GM12865 (cell line): Measurements from ENCODE around the gene EPHB3.

Experiments used
- DNase-seq: peaks from one replicate; pipeline ENCODE4 v3.0.0; 2010; ENCODE audit warnings: low read depth
- H3K4me3 ChIP-seq: 2 replicates; pipeline ENCODE4 v1.5.1; 2011; ENCODE audit warnings: mild to moderate bottlenecking, low read depth, low read length, control low read depth
- CTCF ChIP-seq: IDR thresholded peaks from 2 replicates; pipeline ENCODE4 v1.5.1; 2011; ENCODE audit warnings: low read length, control low read depth, low read depth, inconsistent platforms; ENCODE audit not compliant: insufficient read depth; ENCODE audit errors: missing control alignments

The EPHB3 gene

DNA sequence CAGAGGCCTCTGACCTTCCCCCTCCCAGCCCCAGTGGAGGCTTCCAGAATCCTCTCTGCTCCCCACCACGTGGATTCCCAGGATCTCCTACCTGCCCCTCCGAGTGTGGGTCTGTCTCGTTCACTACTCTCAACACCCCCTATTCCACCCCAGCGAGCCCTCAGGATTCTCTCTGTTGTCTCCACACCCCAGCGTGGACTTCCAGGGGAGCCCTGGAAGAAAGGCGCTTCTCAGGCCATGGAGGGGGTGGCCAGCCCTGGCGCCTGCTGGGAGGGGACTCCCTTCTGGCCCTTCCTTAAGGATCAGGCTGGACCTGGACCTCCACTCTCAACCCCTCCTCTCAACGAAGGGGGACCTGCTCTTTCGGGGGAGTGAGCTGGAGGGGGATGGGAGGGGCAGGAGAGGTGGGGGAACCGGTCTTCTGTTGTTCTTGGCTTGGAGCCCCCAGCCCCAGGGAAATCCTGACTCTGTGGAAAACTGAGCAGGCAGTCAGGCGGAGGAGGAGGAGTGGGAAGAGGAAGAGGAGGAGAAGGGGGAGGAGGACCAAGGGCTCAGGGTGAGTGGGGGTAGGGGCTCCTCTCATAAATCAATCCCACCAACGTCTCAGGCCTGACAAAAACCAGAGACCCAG lies 32.9 kb downstream of the EPHB3 start:
- H3K4me3 ChIP-seq = no peak overlapping the region
- DNase-seq = no peak
- no peak for TF ChIP-seq CTCF

DNA sequence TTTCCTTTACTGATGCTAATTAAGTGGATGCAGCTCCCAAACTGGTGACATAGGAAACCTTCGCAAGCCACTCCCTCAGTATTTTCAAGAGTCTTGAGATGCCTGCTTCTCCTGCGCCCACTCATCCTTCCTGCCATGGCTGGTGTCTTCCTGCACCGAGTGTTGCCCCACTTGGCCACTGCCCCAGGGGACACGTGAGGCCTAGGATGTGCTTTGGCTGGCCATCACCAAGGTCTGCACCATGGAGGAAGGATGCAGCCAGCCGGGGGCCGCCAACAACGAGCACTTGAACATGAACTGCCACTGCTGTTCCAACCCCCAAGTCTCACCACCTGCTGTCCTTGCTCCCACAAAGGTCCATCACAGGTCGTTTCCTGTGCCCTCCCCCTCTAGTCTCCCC lies 34.1 kb downstream of the EPHB3 start:
- no peak overlapping the region for H3K4me3 ChIP-seq
- DNase-seq = no peak
- no peak for TF ChIP-seq CTCF

- TF ChIP-seq CTCF = no peak
- no peak overlapping the region for H3K4me3 ChIP-seq
- no peak for DNase-seq
Observed at GRCh38 chr3:184596233-184596632, 34.6 kb downstream of the EPHB3 start.

GRCh38 chr3:184596886-184597575 lies 35.4 kb downstream of the EPHB3 start:
- DNase-seq = no peak
- no peak overlapping the region for H3K4me3 ChIP-seq
- TF ChIP-seq CTCF = no peak

GRCh38 chr3:184597829-184598573 lies 36.4 kb downstream of the EPHB3 start:
- TF ChIP-seq CTCF = no peak
- no peak for DNase-seq
- H3K4me3 ChIP-seq = no peak overlapping the region

DNA sequence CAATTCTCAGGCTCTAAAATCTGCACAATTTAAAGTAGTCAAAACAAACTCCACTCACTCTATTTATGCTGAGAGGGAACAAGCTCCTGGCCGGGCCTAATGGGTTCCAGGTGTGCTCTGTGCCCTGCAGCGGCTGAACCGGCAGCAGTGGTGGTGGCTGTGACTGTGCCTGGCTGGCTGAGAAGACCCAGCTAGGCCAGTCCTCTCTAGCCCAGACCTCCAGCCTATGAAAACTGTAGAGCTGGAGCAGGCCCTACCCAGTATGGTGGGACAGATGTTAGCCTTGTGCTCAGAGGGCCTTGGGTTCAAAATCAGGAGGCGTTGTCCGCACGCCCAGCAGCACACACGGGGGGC lies 37.0 kb downstream of the EPHB3 start:
- no peak for TF ChIP-seq CTCF

More for the DNA sequence above, 37.0 kb downstream of the EPHB3 start:
- H3K4me3 ChIP-seq = no peak overlapping the region
- no peak for DNase-seq
